Suprapubic skin (tissue), 4 donors: ENCODE results near the gene ATE1. TPM values are rescaled to one million over a fixed set of nuclear protein-coding genes. Genes with fewer than 3 reads are reported as not detected.

Source experiments
- DNase-seq, 2 donors: peaks; one replicate each; pipeline ENCODE4 v3.0.0-alpha.2; 2019; ENCODE audit warnings: low spot score in 2 of 2
- H3K27ac ChIP-seq: fragments of 200-600 bp; sonication (generic); one replicate; pipeline ENCODE4 v1.5.1; 2019
- H3K27me3 ChIP-seq: fragments of 200-600 bp; sonication (generic); one replicate; pipeline ENCODE4 v1.5.1; 2019
- H3K36me3 ChIP-seq: fragments of 200-600 bp; sonication (generic); one replicate; pipeline ENCODE4 v1.5.1; 2019
- H3K4me1 ChIP-seq: fragments of 200-600 bp; sonication (generic); one replicate; pipeline ENCODE4 v1.5.1; 2019
- H3K4me3 ChIP-seq: fragments of 200-600 bp; sonication (generic); one replicate; pipeline ENCODE4 v1.5.1; 2019; ENCODE audit warnings: mild to moderate bottlenecking
- H3K9me3 ChIP-seq: fragments of 200-600 bp; sonication (generic); one replicate; pipeline ENCODE4 v1.5.1; 2019
- EP300 ChIP-seq: sonication (generic); formaldehyde crosslinking; IDR thresholded peaks from one replicate; pipeline ENCODE4 v1.6.1; 2017; ENCODE audit warnings: antibody characterized with exemption
- POLR2A ChIP-seq, 2 donors: fragments of 450-650 bp; IDR thresholded peaks; one replicate each; pipeline ENCODE4 v1.6.1; 2017; ENCODE audit warnings: antibody characterized with exemption in 2 of 2, mild to moderate bottlenecking in 2 of 2, moderate library complexity in 2 of 2
- POLR2AphosphoS5 ChIP-seq, 3 donors: sonication (generic); formaldehyde crosslinking; IDR thresholded peaks; one replicate each; pipeline ENCODE4 v1.6.1; 2017; ENCODE audit warnings: antibody characterized with exemption in 3 of 3
- WGBS: methylation state at CpG from one replicate; pipeline ENCODE4 v1.1.5; 2018; 5-methylcytosine and 5-hydroxymethylcytosine counted together
- total RNA-seq, 4 donors: library from RNA; depleted of rRNA; stranded (reverse); fragments of >200 nt; gene quantifications; one replicate each; pipeline ENCODE4 v1.1.0, GENCODE V29; 2016
- TF ChIP-seq, protein P1 (sequence below), 2 donors: fragments of 200-600 bp in 1 of 2; fragments of 450-650 bp in 1 of 2; sonication (generic) in 1 of 2; IDR thresholded peaks; one replicate each; pipeline ENCODE4 v1.5.1; 2016 to 2019; ENCODE audit warnings: antibody characterized with exemption in 2 of 2, mild to moderate bottlenecking in 1 of 2, moderate library complexity in 1 of 2

The ATE1 gene
- total RNA-seq, 4 donors from 2014 or later = 20.3 to 23.2 (median 21.7) TPM

DNA sequence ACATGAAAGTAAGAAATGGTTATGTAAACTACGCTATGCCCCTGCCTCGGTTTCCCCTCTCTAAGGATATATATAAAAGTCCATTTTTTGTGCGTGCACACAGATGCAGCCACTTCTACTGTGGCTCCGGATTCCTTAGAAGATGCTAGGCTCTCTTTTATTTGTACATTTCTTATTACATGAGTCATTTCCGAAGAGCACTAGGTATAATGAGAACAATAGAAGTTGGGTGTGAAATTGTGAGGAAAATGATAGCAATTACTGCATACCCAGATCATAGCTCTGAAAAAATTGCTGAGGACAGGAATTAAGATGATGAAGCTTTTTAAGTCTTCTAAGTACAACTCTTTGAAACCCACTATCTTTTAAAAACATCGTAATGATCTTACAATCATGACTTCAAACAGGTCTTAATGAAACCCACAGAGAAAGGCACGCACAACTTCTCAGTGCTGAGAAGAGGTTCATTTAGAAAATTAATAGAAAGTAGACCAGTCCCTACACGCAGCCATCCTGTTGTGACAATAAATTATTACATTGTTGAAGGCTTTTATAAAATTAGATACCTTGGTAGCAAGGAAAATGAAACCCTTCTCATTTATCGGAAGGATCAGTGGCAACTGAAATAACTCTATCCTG lies 233.4 kb downstream of the ATE1 start:
- no peak overlapping the region for H3K4me3 ChIP-seq
- no peak for DNase-seq
- H3K4me1 ChIP-seq = no peaks in the 10 kb centered on the region
- H3K36me3 ChIP-seq = no peaks in the 10 kb centered on the region
- no peaks in the 10 kb centered on the region for H3K9me3 ChIP-seq
- TF ChIP-seq POLR2AphosphoS5 (IDR thresholded peaks at IDR 0.05) (no peak), EP300 (no peak), POLR2A (IDR thresholded peaks at IDR 0.05) (no peak)
- TF ChIP-seq, protein P1, sequence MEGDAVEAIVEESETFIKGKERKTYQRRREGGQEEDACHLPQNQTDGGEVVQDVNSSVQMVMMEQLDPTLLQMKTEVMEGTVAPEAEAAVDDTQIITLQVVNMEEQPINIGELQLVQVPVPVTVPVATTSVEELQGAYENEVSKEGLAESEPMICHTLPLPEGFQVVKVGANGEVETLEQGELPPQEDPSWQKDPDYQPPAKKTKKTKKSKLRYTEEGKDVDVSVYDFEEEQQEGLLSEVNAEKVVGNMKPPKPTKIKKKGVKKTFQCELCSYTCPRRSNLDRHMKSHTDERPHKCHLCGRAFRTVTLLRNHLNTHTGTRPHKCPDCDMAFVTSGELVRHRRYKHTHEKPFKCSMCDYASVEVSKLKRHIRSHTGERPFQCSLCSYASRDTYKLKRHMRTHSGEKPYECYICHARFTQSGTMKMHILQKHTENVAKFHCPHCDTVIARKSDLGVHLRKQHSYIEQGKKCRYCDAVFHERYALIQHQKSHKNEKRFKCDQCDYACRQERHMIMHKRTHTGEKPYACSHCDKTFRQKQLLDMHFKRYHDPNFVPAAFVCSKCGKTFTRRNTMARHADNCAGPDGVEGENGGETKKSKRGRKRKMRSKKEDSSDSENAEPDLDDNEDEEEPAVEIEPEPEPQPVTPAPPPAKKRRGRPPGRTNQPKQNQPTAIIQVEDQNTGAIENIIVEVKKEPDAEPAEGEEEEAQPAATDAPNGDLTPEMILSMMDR (IDR thresholded peaks at IDR 0.05) = no peak
- no peak overlapping the region for H3K27ac ChIP-seq
- WGBS = 49% methylated on average over 9 of the region's 9 CpGs
- no peaks in the 10 kb centered on the region for H3K27me3 ChIP-seq

DNA sequence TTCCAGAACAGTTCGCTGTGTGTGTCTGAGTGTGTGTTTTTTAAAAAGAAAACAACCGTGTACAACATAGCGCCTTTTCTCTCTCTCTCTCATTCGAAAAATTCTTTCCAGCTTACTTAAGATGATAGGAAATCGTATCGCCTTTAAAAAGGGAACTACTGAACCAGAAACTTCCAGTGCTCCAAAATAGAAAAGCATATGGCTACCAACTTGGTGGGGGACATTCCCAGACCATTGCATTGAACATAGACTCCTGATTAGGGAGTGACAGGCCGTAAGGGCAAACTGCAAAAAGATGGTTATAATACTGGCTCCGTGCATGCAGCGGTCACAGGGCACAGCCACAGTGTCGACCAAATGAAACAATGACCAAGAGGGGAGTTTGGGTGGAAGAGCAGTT lies 235.2 kb downstream of the ATE1 start:
- H3K27ac ChIP-seq = no peak overlapping the region
- WGBS = 83% methylated on average over 10 of the region's 10 CpGs
- H3K36me3 ChIP-seq = no peaks in the 10 kb centered on the region
- peaks cover 4% of the 10 kb centered on the region for H3K4me1 ChIP-seq
- H3K4me3 ChIP-seq = no peak overlapping the region
- no peak for DNase-seq
- TF ChIP-seq POLR2A (IDR thresholded peaks at IDR 0.05) = no peak
- TF ChIP-seq EP300 = no peak
- TF ChIP-seq, protein P1 (IDR thresholded peaks at IDR 0.05) = no peak
- TF ChIP-seq POLR2AphosphoS5 (IDR thresholded peaks at IDR 0.05) = no peak
- no peaks in the 10 kb centered on the region for H3K9me3 ChIP-seq
- no peaks in the 10 kb centered on the region for H3K27me3 ChIP-seq

DNA sequence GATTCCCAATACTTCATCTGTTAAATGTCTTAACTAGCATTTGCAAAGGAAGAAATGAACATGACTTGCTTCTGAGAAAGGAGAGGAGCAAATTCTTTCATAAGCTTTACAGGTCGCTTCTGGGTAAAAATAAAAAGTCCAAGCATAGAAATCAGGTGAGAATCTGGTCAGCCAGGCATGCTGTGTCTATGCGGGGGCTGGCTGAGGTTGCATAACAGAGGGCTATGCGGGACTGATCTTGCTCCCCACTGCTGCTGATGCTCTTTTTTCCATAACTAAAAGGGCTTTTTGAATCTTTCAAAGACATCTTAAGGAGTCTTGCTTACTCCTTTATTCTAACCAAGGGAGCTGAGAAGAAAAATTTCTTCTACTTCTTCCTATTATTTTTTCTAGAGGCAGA lies 236.9 kb downstream of the ATE1 start:
- no peak for DNase-seq
- H3K9me3 ChIP-seq = no peaks in the 10 kb centered on the region
- H3K4me3 ChIP-seq = no peak overlapping the region
- H3K4me1 ChIP-seq = peaks cover 4% of the 10 kb centered on the region
- no peaks in the 10 kb centered on the region for H3K36me3 ChIP-seq
- peaks cover 4% of the 10 kb centered on the region for H3K27me3 ChIP-seq
- WGBS = 68% methylated on average over 3 of the region's 3 CpGs
- no peak for TF ChIP-seq EP300
- no peak for TF ChIP-seq POLR2A (IDR thresholded peaks at IDR 0.05)
- TF ChIP-seq, protein P1 (IDR thresholded peaks at IDR 0.05) = no peak
- TF ChIP-seq POLR2AphosphoS5 (IDR thresholded peaks at IDR 0.05) = no peak
- no peak overlapping the region for H3K27ac ChIP-seq

Other genes starting within 250 kb of the ATE1 start
- gene NSMCE4A, start 47.2 kb upstream of the ATE1 start, total RNA-seq = 100 to 1,000 TPM in 1 of 4 donors, 10 to 100 TPM in 3; 52.7 to 168 (median 66.4) TPM
- 100 to 1,000 TPM; 206 to 606 (median 261) TPM for gene TACC2, start 61.1 kb upstream of the ATE1 start, total RNA-seq